ENCODE data around the gene HS6ST3.

HS6ST3 gene

GRCh38 chr13:96065849-96066248, 24.1 kb upstream of the HS6ST3 start:
- Histone ChIP-seq H3K9me3 (ENCODE audit: low read length) (no peaks in the 10 kb centered on the region), H3F3A (ENCODE audit: insufficient read depth, low read length) (no peaks in the 10 kb centered on the region), H3K36me3 (ENCODE audit: insufficient read depth, low read length) (no peaks in the 10 kb centered on the region), H3K27me3 (ENCODE audit: insufficient read depth, low read length) (no peaks in the 10 kb centered on the region; the same call in 1 of the 2 replicates), H3K27ac (ENCODE audit: low read depth, low read length, poor library complexity, severe bottlenecking) (no peak overlapping the region), H3K79me2 (ENCODE audit: insufficient read depth, low read length) (no peaks in the 10 kb centered on the region), H3K4me1 (ENCODE audit: insufficient read depth, low read length, severe bottlenecking) (no peaks in the 10 kb centered on the region), H3K4me3 (ENCODE audit: low read depth, low read length, poor library complexity, severe bottlenecking) (no peak overlapping the region), H2AFZ (ENCODE audit: low read length) (no peak overlapping the region), H3K9me2 (ENCODE audit: low read depth, low read length) (no peaks in the 10 kb centered on the region), H3K9ac (ENCODE audit: low read length) (no peak overlapping the region), H3K4me2 (ENCODE audit: low read length) (no peak overlapping the region), H4K20me1 (ENCODE audit: insufficient read depth, low read length) (no peaks in the 10 kb centered on the region)
- TF ChIP-seq EZH2 (IDR thresholded peaks at IDR 0.05; ENCODE audit: borderline replicate concordance, low read length), result no peak
- TF ChIP-seq, protein P1, sequence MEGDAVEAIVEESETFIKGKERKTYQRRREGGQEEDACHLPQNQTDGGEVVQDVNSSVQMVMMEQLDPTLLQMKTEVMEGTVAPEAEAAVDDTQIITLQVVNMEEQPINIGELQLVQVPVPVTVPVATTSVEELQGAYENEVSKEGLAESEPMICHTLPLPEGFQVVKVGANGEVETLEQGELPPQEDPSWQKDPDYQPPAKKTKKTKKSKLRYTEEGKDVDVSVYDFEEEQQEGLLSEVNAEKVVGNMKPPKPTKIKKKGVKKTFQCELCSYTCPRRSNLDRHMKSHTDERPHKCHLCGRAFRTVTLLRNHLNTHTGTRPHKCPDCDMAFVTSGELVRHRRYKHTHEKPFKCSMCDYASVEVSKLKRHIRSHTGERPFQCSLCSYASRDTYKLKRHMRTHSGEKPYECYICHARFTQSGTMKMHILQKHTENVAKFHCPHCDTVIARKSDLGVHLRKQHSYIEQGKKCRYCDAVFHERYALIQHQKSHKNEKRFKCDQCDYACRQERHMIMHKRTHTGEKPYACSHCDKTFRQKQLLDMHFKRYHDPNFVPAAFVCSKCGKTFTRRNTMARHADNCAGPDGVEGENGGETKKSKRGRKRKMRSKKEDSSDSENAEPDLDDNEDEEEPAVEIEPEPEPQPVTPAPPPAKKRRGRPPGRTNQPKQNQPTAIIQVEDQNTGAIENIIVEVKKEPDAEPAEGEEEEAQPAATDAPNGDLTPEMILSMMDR (IDR thresholded peaks at IDR 0.05; ENCODE audit: low read length), result no peak

GRCh38 chr13:96068729-96069128, 21.2 kb upstream of the HS6ST3 start:
- H3K9me2 ChIP-seq (ENCODE audit: low read depth, low read length), result no peaks in the 10 kb centered on the region
- H3K4me1 ChIP-seq (ENCODE audit: insufficient read depth, low read length, severe bottlenecking), result no peaks in the 10 kb centered on the region
- H3K4me3 ChIP-seq (ENCODE audit: low read depth, low read length, poor library complexity, severe bottlenecking), result no peak overlapping the region
- H3K4me2 ChIP-seq (ENCODE audit: low read length), result no peak overlapping the region
- no peaks in the 10 kb centered on the region for H4K20me1 ChIP-seq (ENCODE audit: insufficient read depth, low read length)
- H3K27ac ChIP-seq (ENCODE audit: low read depth, low read length, poor library complexity, severe bottlenecking), result no peak overlapping the region
- no peak for TF ChIP-seq EZH2 (IDR thresholded peaks at IDR 0.05; ENCODE audit: borderline replicate concordance, low read length)
- TF ChIP-seq, protein P1 (IDR thresholded peaks at IDR 0.05; ENCODE audit: low read length), result no peak
- no peaks in the 10 kb centered on the region for H3F3A ChIP-seq (ENCODE audit: insufficient read depth, low read length)
- no peak overlapping the region for H2AFZ ChIP-seq (ENCODE audit: low read length)
- H3K9ac ChIP-seq (ENCODE audit: low read length), result no peak overlapping the region
- no peaks in the 10 kb centered on the region for H3K79me2 ChIP-seq (ENCODE audit: insufficient read depth, low read length)
- H3K27me3 ChIP-seq (ENCODE audit: insufficient read depth, low read length), result no peaks in the 10 kb centered on the region; the same call in 1 of the 2 replicates
- H3K36me3 ChIP-seq (ENCODE audit: insufficient read depth, low read length), result no peaks in the 10 kb centered on the region
- H3K9me3 ChIP-seq (ENCODE audit: low read length), result no peaks in the 10 kb centered on the region

DNA sequence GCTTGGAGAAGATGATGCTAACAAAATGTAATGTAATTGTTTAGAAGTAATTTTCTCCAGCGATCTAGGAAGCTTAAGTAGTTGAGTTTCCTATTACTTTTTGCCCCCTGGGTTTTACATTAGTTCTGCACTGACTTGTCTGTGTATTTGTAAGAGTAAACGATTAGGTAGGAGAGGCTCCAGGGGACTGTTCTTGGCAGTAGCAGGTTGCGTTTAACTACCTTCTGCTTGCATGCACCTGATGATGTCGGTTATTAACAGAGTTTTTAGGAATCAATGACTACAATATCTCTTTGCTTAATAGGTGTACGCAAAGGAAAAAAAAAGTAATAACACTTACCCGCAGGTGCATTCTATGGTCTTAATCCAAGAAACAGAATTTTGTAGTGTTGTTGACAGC, 18.4 kb upstream of the HS6ST3 start:
- TF ChIP-seq EZH2 (IDR thresholded peaks at IDR 0.05; ENCODE audit: borderline replicate concordance, low read length), result no peak
- TF ChIP-seq, protein P1 (IDR thresholded peaks at IDR 0.05; ENCODE audit: low read length), result no peak
- H3K79me2 ChIP-seq (ENCODE audit: insufficient read depth, low read length), result no peaks in the 10 kb centered on the region
- no peaks in the 10 kb centered on the region for H3K36me3 ChIP-seq (ENCODE audit: insufficient read depth, low read length)
- no peaks in the 10 kb centered on the region for H3K4me1 ChIP-seq (ENCODE audit: insufficient read depth, low read length, severe bottlenecking)
- H2AFZ ChIP-seq (ENCODE audit: low read length), result no peak overlapping the region
- no peak overlapping the region for H3K9ac ChIP-seq (ENCODE audit: low read length)
- H3K9me2 ChIP-seq (ENCODE audit: low read depth, low read length), result no peaks in the 10 kb centered on the region
- H3K9me3 ChIP-seq (ENCODE audit: low read length), result no peaks in the 10 kb centered on the region
- H3K4me3 ChIP-seq (ENCODE audit: low read depth, low read length, poor library complexity, severe bottlenecking), result no peak overlapping the region
- H3K4me2 ChIP-seq (ENCODE audit: low read length), result no peak overlapping the region
- no peaks in the 10 kb centered on the region for H3F3A ChIP-seq (ENCODE audit: insufficient read depth, low read length)
- H3K27ac ChIP-seq (ENCODE audit: low read depth, low read length, poor library complexity, severe bottlenecking), result no peak overlapping the region
- H3K27me3 ChIP-seq (ENCODE audit: insufficient read depth, low read length), result no peaks in the 10 kb centered on the region; the same call in 1 of the 2 replicates
- no peaks in the 10 kb centered on the region for H4K20me1 ChIP-seq (ENCODE audit: insufficient read depth, low read length)

Measured in OCI-LY1 (cell line).